Liver (tissue), 3 donors: Measurements from ENCODE around the gene SMCO3.

Source experiments
- CTCF ChIP-seq: fragments of 150-350 bp; IDR thresholded peaks from 2 replicates; pipeline ENCODE4 v1.5.1; 2017; ENCODE audit warnings: improper control_type of control experiment, low read depth, low read length; ENCODE audit not compliant: missing input control
- TAF1 ChIP-seq: conservative IDR thresholded peaks from 2 replicates; pipeline ENCODE4 v1.6.1; 2016; ENCODE audit warnings: antibody characterized with exemption, mild to moderate bottlenecking
- TF ChIP-seq, protein P1 (sequence below): IDR thresholded peaks from 2 replicates; pipeline ENCODE4 v1.6.1; 2016; ENCODE audit warnings: antibody characterized with exemption
- donor health status: healthy.
- donor health status: healthy.

DNA sequence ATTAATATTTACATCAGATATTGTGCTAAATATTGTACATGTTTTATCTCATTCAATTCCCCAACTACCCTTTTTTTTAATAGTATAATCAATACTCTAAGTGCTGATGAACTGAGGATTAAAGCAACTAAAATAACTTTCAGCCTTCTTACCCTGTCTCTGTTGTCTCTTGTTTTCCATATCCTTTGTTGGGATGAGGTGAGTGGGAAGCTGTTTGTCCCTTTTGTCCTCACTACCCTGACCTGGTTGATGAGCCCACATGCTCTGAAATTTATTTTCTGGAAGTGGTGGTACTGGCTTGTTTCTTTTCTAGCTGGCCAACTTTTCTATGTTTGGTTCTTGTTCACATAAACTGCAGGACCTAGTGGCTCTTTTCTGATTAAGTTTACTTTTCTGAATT is 38.9 kb upstream of the SMCO3 start:
- TF ChIP-seq CTCF (no peak), TAF1 (no peak)
- TF ChIP-seq, protein P1, sequence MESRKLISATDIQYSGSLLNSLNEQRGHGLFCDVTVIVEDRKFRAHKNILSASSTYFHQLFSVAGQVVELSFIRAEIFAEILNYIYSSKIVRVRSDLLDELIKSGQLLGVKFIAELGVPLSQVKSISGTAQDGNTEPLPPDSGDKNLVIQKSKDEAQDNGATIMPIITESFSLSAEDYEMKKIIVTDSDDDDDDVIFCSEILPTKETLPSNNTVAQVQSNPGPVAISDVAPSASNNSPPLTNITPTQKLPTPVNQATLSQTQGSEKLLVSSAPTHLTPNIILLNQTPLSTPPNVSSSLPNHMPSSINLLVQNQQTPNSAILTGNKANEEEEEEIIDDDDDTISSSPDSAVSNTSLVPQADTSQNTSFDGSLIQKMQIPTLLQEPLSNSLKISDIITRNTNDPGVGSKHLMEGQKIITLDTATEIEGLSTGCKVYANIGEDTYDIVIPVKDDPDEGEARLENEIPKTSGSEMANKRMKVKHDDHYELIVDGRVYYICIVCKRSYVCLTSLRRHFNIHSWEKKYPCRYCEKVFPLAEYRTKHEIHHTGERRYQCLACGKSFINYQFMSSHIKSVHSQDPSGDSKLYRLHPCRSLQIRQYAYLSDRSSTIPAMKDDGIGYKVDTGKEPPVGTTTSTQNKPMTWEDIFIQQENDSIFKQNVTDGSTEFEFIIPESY = no peak
